ENCODE data around the gene MPP3. TPM values are rescaled to one million over a fixed set of nuclear protein-coding genes. Genes with fewer than 3 reads are reported as not detected.
"Not testable (repeated sequence)": the region's sequence is repeated elsewhere in the genome, so short reads cannot be mapped to it uniquely, and the experiment has no call there.

Gene MPP3
- total RNA-seq, 2 experiments from 2014 or later: 0.11 TPM; not detected in 1

- POLR2A ChIA-PET; H3K4me1 Mint-ChIP-seq; ATAC-seq (ENCODE audit: low read depth); H3K27ac Mint-ChIP-seq; H3K4me3 Mint-ChIP-seq; DNase-seq; H3K9me3 Mint-ChIP-seq; H3K36me3 Mint-ChIP-seq: not testable (repeated sequence)
- H3K27me3 Mint-ChIP-seq: peaks cover 38% of the 10 kb centered on the region
Observed at GRCh38 chr17:43798024-43798423, 34.9 kb downstream of the MPP3 start.

- H3K9me3 Mint-ChIP-seq; H3K4me3 Mint-ChIP-seq; DNase-seq; POLR2A ChIA-PET; H3K27ac Mint-ChIP-seq; H3K4me1 Mint-ChIP-seq; ATAC-seq (ENCODE audit: low read depth); H3K36me3 Mint-ChIP-seq: not testable (repeated sequence)
- H3K27me3 Mint-ChIP-seq: peaks cover 34% of the 10 kb centered on the region
Observed at GRCh38 chr17:43792668-43793067, 40.3 kb downstream of the MPP3 start.

GRCh38 chr17:43791589-43791988, 41.4 kb downstream of the MPP3 start:
- Mint-ChIP-seq H3K9me3 (no peaks in the 10 kb centered on the region), H3K4me3 (no peak overlapping the region), H3K4me1 (peaks cover 1% of the 10 kb centered on the region), H3K27ac (no peak overlapping the region), H3K27me3 (peaks cover 30% of the 10 kb centered on the region), H3K36me3 (no peaks in the 10 kb centered on the region)
- no peak for ATAC-seq (ENCODE audit: low read depth)
- no peak for DNase-seq
- POLR2A ChIA-PET: no interaction called here

GRCh38 chr17:43790311-43790940, 42.5 kb downstream of the MPP3 start:
- H3K27ac Mint-ChIP-seq: no peak overlapping the region
- no peak for DNase-seq
- H3K36me3 Mint-ChIP-seq: no peaks in the 10 kb centered on the region
- H3K4me1 Mint-ChIP-seq: peaks cover 2% of the 10 kb centered on the region
- H3K27me3 Mint-ChIP-seq: peaks cover 25% of the 10 kb centered on the region
- no peaks in the 10 kb centered on the region for H3K9me3 Mint-ChIP-seq
- no peak for ATAC-seq (ENCODE audit: low read depth)
- POLR2A ChIA-PET: interaction anchor here (0.6 kb wide), 1 partner anchor 124 kb away, joined by 3 read pairs; no protein-coding TSS in a partner anchor
- H3K4me3 Mint-ChIP-seq: no peak overlapping the region

- H3K4me1 Mint-ChIP-seq: peaks cover 2% of the 10 kb centered on the region
- H3K27ac Mint-ChIP-seq: no peak overlapping the region
- H3K36me3 Mint-ChIP-seq: no peaks in the 10 kb centered on the region
- ATAC-seq (ENCODE audit: low read depth) (no peak), DNase-seq (no peak)
- POLR2A ChIA-PET: interaction anchor here (0.6 to 0.7 kb wide), 2 partner anchors 46 to 124 kb away, joined by 3 to 4 read pairs; no protein-coding TSS in a partner anchor
- no peak overlapping the region for H3K4me3 Mint-ChIP-seq
- H3K9me3 Mint-ChIP-seq: no peaks in the 10 kb centered on the region
- peaks cover 22% of the 10 kb centered on the region for H3K27me3 Mint-ChIP-seq
Observed at GRCh38 chr17:43789482-43789881, 43.5 kb downstream of the MPP3 start.

- POLR2A ChIA-PET: no interaction called here
- Mint-ChIP-seq H3K4me3 (no peak overlapping the region), H3K4me1 (peaks cover 2% of the 10 kb centered on the region), H3K27ac (no peak overlapping the region), H3K9me3 (no peaks in the 10 kb centered on the region), H3K27me3 (peaks cover 22% of the 10 kb centered on the region), H3K36me3 (no peaks in the 10 kb centered on the region)
- ATAC-seq (ENCODE audit: low read depth) (no peak), DNase-seq (no peak)
Observed at GRCh38 chr17:43788540-43788939, 44.4 kb downstream of the MPP3 start.

- Mint-ChIP-seq H3K27ac (no peak overlapping the region), H3K4me1 (peaks cover 2% of the 10 kb centered on the region), H3K27me3 (peaks cover 21% of the 10 kb centered on the region), H3K36me3 (no peaks in the 10 kb centered on the region), H3K9me3 (no peaks in the 10 kb centered on the region), H3K4me3 (no peak overlapping the region)
- POLR2A ChIA-PET: no interaction called here
- ATAC-seq (ENCODE audit: low read depth) (no peak), DNase-seq (no peak)
Observed at GRCh38 chr17:43787728-43788127, 45.2 kb downstream of the MPP3 start.

GRCh38 chr17:43784628-43785101, 48.3 kb downstream of the MPP3 start:
- POLR2A ChIA-PET: interaction anchor here (0.7 kb wide), 1 partner anchor 132 kb away, joined by 3 read pairs; no protein-coding TSS in a partner anchor
- Mint-ChIP-seq H3K27me3 (peaks cover 50% of the 10 kb centered on the region), H3K27ac (no peak overlapping the region), H3K4me3 (no peak overlapping the region), H3K36me3 (no peaks in the 10 kb centered on the region), H3K9me3 (no peaks in the 10 kb centered on the region), H3K4me1 (peaks cover 2% of the 10 kb centered on the region)
- ATAC-seq (ENCODE audit: low read depth) (no peak), DNase-seq (no peak)

GRCh38 chr17:43784068-43784467, 48.9 kb downstream of the MPP3 start:
- Mint-ChIP-seq H3K27me3 (peaks cover 50% of the 10 kb centered on the region), H3K36me3 (no peaks in the 10 kb centered on the region), H3K27ac (no peak overlapping the region), H3K4me1 (peaks cover 2% of the 10 kb centered on the region), H3K9me3 (no peaks in the 10 kb centered on the region), H3K4me3 (no peak overlapping the region)
- POLR2A ChIA-PET: no interaction called here
- no peak for DNase-seq
- ATAC-seq (ENCODE audit: low read depth): no peak

- no peaks in the 10 kb centered on the region for H3K9me3 Mint-ChIP-seq
- H3K36me3 Mint-ChIP-seq: no peaks in the 10 kb centered on the region
- no peak overlapping the region for H3K4me3 Mint-ChIP-seq
- DNase-seq: no peak
- H3K4me1 Mint-ChIP-seq: peaks cover 2% of the 10 kb centered on the region
- H3K27me3 Mint-ChIP-seq: peaks cover 44% of the 10 kb centered on the region
- no peak for ATAC-seq (ENCODE audit: low read depth)
- H3K27ac Mint-ChIP-seq: no peak overlapping the region
- POLR2A ChIA-PET: interaction anchor here (0.5 kb wide), 1 partner anchor 68 kb away, joined by 3 read pairs; no protein-coding TSS in a partner anchor
Observed at GRCh38 chr17:43782913-43783680, 49.8 kb downstream of the MPP3 start.

- Mint-ChIP-seq H3K36me3 (no peaks in the 10 kb centered on the region), H3K27ac (no peak within 1 kb of the TSS), H3K9me3 (no peaks in the 10 kb centered on the region), H3K4me1 (peaks cover 2% of the 10 kb centered on the region), H3K4me3 (peak within 1 kb of the TSS; percentile 76), H3K27me3 (peaks cover 44% of the 10 kb centered on the region)
- DNase-seq (no peak), ATAC-seq (ENCODE audit: low read depth) (no peak)
- POLR2A ChIA-PET: no interaction called here
Observed at GRCh38 chr17:43780135-43780534, 52.8 kb downstream of the MPP3 start, which contains the start of gene CFAP97D1. Gene CFAP97D1 (plus strand): TSS chr17:43780435. CDS start chr17:43780463, 28 bp downstream.

- peaks cover 40% of the 10 kb centered on the region for H3K27me3 Mint-ChIP-seq
- H3K4me3 Mint-ChIP-seq: peak overlapping the region; percentile 76
- DNase-seq (no peak), ATAC-seq (ENCODE audit: low read depth) (peak; percentile 51)
- POLR2A ChIA-PET: interaction anchor here (0.9 kb wide), 1 partner anchor 295 kb away, joined by 3 read pairs; no protein-coding TSS in a partner anchor
- no peaks in the 10 kb centered on the region for H3K36me3 Mint-ChIP-seq
- peaks cover 2% of the 10 kb centered on the region for H3K4me1 Mint-ChIP-seq
- H3K9me3 Mint-ChIP-seq: no peaks in the 10 kb centered on the region
- H3K27ac Mint-ChIP-seq: peak overlapping the region; percentile 64
Observed at GRCh38 chr17:43779145-43780125, 53.5 kb downstream of the MPP3 start.

Measured in activated naive CD8-positive, alpha-beta T cell treated with anti-CD3 and anti-CD28 coated beads, Interleukin-2, amount 10 ng/mL, durations not matched to agents 7 days and 5 days (primary cell).